GM12873 (cell line): ENCODE results near the gene POR.

ENCODE experiments used
- TF ChIP-seq, protein P1 (sequence below): IDR thresholded peaks from 2 replicates; pipeline ENCODE4 v1.5.1; 2012; ENCODE audit warnings: low read depth, mild to moderate bottlenecking, moderate library complexity, low read length, control low read depth; ENCODE audit not compliant: insufficient read depth; ENCODE audit errors: missing control alignments

POR gene

DNA sequence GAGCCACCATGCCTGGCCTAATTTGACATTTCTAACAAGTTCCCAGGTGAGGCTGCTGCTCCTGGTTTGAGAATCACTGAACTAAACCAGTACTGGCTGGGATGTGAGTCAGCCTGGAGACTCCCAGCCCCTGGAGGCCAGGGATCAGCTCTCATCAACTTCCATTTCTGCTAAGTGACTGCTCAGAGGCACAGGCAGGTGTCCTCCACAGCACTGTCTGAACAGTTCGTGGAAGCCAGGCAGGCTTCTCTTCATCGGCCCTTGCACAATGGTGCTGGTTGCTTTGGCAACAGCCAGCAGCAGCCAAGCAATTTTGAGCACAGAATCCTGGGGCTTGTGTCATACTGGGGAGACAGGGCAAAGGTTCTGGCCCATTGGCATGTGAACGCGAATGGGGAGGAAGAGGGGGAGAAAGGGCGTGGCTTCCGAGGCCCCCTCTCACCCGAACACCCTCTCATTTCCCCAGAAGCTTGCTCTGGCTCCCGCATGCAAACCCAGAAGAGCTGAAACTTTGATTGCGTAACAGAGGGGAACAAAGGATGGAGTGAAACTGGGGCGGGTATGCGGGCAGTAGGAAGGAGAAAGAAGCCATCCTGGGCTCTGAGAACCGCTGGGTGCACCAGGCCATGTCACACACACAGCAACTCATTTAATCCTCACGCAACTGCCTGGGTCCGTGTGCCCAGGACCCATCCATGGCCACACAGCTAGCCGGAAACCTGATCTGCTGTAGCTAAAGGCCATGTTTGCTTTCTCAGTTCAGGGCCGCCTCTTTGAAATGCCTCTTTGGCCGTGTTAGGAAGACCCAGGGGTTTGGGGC, 9.0 kb upstream of the POR start:
- TF ChIP-seq, protein P1, sequence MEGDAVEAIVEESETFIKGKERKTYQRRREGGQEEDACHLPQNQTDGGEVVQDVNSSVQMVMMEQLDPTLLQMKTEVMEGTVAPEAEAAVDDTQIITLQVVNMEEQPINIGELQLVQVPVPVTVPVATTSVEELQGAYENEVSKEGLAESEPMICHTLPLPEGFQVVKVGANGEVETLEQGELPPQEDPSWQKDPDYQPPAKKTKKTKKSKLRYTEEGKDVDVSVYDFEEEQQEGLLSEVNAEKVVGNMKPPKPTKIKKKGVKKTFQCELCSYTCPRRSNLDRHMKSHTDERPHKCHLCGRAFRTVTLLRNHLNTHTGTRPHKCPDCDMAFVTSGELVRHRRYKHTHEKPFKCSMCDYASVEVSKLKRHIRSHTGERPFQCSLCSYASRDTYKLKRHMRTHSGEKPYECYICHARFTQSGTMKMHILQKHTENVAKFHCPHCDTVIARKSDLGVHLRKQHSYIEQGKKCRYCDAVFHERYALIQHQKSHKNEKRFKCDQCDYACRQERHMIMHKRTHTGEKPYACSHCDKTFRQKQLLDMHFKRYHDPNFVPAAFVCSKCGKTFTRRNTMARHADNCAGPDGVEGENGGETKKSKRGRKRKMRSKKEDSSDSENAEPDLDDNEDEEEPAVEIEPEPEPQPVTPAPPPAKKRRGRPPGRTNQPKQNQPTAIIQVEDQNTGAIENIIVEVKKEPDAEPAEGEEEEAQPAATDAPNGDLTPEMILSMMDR, result no peak

DNA sequence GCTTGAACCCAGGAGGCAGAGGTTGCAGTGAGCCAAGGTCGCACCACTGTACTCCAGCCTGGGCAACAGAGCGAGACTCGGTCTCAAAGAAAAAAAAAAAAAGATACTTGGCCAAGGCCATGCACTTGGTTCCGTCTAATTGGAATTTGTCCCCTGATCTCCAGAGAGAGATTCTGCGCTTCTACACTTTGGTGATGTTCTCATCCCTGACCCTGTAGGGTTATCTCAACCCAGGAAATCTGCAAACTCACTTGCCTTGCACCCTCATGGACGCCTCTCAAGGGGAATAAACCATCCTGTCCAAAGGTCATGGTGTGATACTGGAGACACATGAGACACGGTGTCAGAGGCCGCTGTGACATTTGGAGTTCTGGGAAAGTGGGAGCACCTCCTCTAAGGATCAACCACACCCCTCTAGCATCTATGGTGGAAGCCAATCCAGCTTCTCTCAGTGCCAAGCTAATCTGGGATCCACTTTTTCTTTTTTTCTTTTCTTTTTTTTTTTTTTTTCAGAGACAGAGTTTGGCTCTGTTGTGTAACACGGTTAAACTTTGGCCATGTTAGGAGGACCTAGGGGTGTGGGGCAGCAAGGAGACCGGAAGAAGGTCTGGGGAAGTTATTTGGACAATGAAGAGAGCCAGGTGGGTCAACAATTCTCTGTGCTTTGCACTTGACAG, 7.8 kb upstream of the POR start:
- TF ChIP-seq, protein P1, result no peak

DNA sequence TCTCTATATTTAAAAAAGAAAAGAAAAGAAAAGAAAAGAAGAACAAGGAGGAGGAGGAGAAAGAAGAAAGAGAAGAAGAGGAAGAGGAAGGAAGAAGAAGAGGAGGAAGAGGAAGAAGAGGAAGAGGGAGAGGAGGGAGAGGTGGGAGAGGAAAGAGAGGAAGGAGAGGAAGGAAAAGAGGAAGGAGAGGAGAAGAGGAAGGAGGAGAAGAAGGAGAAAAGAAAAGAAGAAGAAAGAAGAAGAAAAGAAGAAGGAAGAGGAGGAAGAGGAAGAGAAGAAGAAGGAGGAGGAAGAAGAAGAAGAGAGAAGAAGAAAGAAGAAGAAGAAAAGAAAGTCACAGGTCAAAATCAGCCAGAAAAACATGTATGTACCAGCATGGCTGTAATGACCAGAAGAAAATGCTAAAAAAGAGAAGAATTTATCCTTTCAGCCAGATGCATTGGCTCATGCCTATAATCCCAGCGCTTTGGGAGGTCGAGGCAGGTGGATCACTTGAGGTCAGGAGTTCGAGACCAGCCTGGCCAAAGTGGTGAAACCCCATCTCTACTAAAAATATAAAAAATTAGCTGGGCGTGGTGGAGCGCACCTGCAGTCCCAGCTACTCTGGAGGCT, 5.3 kb upstream of the POR start:
- TF ChIP-seq, protein P1, result no peak

DNA sequence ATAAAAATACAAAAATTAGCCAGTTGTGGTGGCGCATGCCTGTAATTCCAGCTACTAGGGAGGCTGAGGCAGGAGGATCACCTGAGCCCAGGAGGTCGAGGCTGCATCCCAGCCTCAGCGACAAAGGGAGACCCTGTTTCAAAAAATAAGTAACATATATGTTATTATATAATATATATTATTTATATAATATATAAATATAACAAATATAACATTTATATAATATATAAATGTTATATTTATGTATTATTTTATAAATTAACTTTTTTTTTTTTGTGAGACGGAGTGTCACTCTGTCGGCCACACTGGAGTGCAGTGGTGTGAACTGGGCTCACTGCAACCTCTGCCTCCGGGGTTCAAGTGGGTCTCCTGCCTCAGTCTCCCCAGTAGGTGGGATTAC, 1.5 kb upstream of the POR start:
- TF ChIP-seq, protein P1, result no peak

DNA sequence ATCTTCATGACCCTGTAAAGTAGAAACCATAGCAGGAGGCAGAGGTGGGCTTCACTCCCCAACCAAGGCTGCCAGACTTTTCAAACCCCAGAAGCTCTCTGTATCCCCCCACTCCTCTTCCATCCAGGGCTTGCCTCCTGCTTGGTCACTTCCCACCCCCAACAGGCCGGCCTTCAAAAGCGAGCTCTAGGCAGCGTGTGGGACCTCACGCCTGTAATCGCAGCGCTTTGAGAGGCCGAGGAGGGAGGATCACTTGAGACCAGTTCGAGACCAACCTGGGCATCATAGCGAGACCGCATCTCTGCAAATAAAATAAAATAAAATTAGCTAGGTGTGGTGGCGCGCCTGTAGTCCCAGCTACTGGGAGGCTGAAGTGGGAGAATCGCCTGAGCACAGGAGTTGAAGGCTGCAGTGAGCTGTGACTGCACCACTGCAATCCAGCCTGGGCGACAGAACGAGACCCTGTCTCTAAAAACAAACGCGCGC, 743 bp upstream of the POR start:
- TF ChIP-seq, protein P1, result no peak

GRCh38 chr7:75915416-75916156, 631 bp downstream of the POR start:
- TF ChIP-seq, protein P1, result peak; percentile 4

DNA sequence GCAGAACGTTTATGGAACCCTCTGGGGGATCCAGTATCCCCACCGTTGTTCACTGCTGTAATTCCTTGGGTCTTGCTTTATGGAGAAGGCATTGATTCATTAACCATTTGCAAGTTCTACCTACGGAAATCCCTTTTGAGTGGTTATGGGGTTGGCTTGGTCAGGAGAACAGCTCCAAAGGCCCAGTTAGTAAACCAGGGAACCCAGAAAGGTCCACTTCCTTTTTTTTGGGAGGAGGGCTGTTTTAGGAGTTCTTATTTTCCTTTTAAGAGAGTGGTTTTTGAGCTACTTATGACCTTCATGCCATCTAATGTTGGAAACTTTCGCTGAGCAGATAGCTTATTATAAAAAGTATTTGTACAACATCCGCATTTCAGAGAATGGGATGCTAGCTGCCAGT, 1.3 kb downstream of the POR start:
- TF ChIP-seq, protein P1, result no peak
